ENCODE measurements around the gene SNAPC4.
A peak's percentile ranks its signal among the peaks of the same experiment; 100 is the strongest.

The SNAPC4 gene

GRCh38 chr9:136396219-136396515 is 3.8 kb downstream of the SNAPC4 start:
- no peak overlapping the region for H3K4me3 ChIP-seq (ENCODE audit: control insufficient read depth, low read depth, low read length)
- no peak for TF ChIP-seq CTCF (conservative IDR thresholded peaks at IDR 0.05; ENCODE audit: control insufficient read depth, insufficient read depth, low read depth, low read length)
- DNase-seq (ENCODE audit: low read depth) = no peak

GRCh38 chr9:136395345-136396218 is 4.4 kb downstream of the SNAPC4 start:
- no peak for DNase-seq (ENCODE audit: low read depth)

DNA sequence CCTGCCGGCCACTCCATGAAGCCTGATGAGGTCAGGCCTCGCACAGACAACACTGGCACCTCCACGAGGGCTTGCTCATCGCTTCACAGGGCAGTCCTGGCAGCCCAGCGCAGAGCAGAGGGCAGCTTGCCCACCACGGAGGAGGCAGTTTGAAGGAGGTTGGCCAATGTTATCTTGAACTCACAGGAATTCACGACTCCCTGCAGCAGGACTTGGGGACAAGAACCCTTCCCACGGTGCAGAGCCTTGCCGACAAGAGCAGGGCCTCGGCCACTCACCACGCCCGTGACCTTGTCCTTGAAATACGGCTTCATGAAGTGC is 5.0 kb downstream of the SNAPC4 start:
- TF ChIP-seq CTCF (conservative IDR thresholded peaks at IDR 0.05; ENCODE audit: control insufficient read depth, insufficient read depth, low read depth, low read length) = no peak
- no peak for DNase-seq (ENCODE audit: low read depth)
- no peak overlapping the region for H3K4me3 ChIP-seq (ENCODE audit: control insufficient read depth, low read depth, low read length)

More at GRCh38 chr9:136395345-136396218, 4.4 kb downstream of the SNAPC4 start:
- H3K4me3 ChIP-seq (ENCODE audit: control insufficient read depth, low read depth, low read length) = no peak overlapping the region
- no peak for TF ChIP-seq CTCF (conservative IDR thresholded peaks at IDR 0.05; ENCODE audit: control insufficient read depth, insufficient read depth, low read depth, low read length)

DNA sequence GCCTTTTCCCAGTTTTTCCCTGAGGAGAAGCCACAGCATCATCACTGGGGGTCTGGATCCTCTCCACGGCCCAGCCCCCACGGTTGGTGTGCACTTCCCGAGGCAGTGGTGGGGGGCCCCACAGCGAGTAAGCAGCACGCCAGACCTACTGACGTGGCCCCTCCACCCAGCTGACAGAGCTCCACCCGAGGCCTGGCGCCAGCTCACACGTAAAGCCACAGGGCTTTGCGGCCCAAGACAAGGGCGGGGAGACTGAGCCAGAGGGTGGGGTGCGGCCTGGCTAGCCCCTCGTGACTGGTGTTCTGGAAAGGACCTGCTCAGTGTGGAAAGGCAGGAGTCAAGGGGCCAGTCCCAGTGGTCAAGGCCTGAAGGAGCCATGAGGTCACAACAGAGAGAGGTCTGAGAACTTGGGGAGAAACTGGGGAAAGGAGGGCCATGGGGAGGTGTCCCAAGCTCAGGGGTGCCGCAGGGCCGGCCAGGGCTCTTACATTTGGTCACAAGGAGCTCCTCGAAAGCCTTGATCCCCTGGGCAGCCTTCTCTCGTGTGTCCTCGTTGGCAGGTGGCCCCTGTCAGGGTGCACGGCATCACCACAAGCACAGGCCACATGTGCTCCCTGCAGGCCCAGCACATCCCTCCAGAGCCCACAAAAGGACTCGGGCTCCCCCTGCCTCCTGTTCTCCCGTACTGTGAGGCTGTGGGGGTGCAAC is 5.5 kb downstream of the SNAPC4 start:
- H3K4me3 ChIP-seq (ENCODE audit: control insufficient read depth, low read depth, low read length) = no peak overlapping the region
- TF ChIP-seq CTCF (conservative IDR thresholded peaks at IDR 0.05; ENCODE audit: control insufficient read depth, insufficient read depth, low read depth, low read length) = no peak
- no peak for DNase-seq (ENCODE audit: low read depth)

GRCh38 chr9:136393531-136393930 is 6.4 kb downstream of the SNAPC4 start:
- no peak for DNase-seq (ENCODE audit: low read depth)
- no peak overlapping the region for H3K4me3 ChIP-seq (ENCODE audit: control insufficient read depth, low read depth, low read length)
- TF ChIP-seq CTCF (conservative IDR thresholded peaks at IDR 0.05; ENCODE audit: control insufficient read depth, insufficient read depth, low read depth, low read length) = no peak

- H3K4me3 ChIP-seq (ENCODE audit: control insufficient read depth, low read depth, low read length) = no peak overlapping the region
- no peak for TF ChIP-seq CTCF (conservative IDR thresholded peaks at IDR 0.05; ENCODE audit: control insufficient read depth, insufficient read depth, low read depth, low read length)
- peak; percentile 34 for DNase-seq (ENCODE audit: low read depth)
These were observed 7.2 kb downstream of the SNAPC4 start for GRCh38 chr9:136392538-136393449.

All from fibroblast of mammary gland (primary cell).